Fibroblast of lung (primary cell): ENCODE data around the gene CIB4. TPM values are rescaled to one million over a fixed set of nuclear protein-coding genes. Genes with fewer than 3 reads are reported as not detected.

Experiments
- DNase-seq, 2 donors: peaks; one replicate each; pipeline versions ENCODE4 v3.0.0 to v3.0.0-alpha.2; 2010; ENCODE audit warnings: low read depth in 2 of 2
- H2AFZ ChIP-seq: 2 replicates; pipeline ENCODE4 v1.5.1; 2012; ENCODE audit warnings: low read length, control low read depth, inconsistent platforms
- H3K27ac ChIP-seq: 2 replicates; pipeline ENCODE4 v1.5.1; 2011; ENCODE audit warnings: low read length, control low read depth; ENCODE audit not compliant: insufficient read depth
- H3K27me3 ChIP-seq: 2 replicates; pipeline ENCODE4 v1.5.1; 2011; ENCODE audit warnings: mild to moderate bottlenecking, low read length; ENCODE audit not compliant: control insufficient read depth, insufficient read depth
- H3K36me3 ChIP-seq: 2 replicates; pipeline ENCODE4 v1.5.1; 2011; ENCODE audit warnings: low read length; ENCODE audit not compliant: control insufficient read depth, insufficient read depth
- H3K4me1 ChIP-seq: 2 replicates; pipeline ENCODE4 v1.5.1; 2011; ENCODE audit warnings: low read length; ENCODE audit not compliant: control insufficient read depth, insufficient read depth; ENCODE audit errors: extremely low read depth
- H3K4me2 ChIP-seq: 2 replicates; pipeline ENCODE4 v1.5.1; 2011; ENCODE audit warnings: low read length, control low read depth; ENCODE audit not compliant: insufficient read depth; ENCODE audit errors: extremely low read depth
- H3K4me3 ChIP-seq, 4 experiments: fragments of 200-600 bp in 1 of 4; sonication (generic) in 1 of 4; replicated peaks in 1 of 4; 2 replicates each; pipeline ENCODE4 v1.5.1; 2011 to 2016; ENCODE audit warnings: low read length in 4 of 4, low read depth in 3 of 4, mild to moderate bottlenecking in 3 of 4, control low read depth in 2 of 4, inconsistent platforms in 1 of 4, mixed read lengths in 1 of 4; ENCODE audit not compliant: insufficient read depth in 1 of 4; ENCODE audit errors: control extremely low read depth in 1 of 4
- H3K79me2 ChIP-seq: 2 replicates; pipeline ENCODE4 v1.5.1; 2012; ENCODE audit warnings: mild to moderate bottlenecking, low read length, inconsistent platforms; ENCODE audit not compliant: control insufficient read depth, insufficient read depth
- H3K9ac ChIP-seq: 2 replicates; pipeline ENCODE4 v1.5.1; 2011; ENCODE audit warnings: mild to moderate bottlenecking, low read length, control low read depth; ENCODE audit not compliant: insufficient read depth
- H3K9me3 ChIP-seq: 2 replicates; pipeline ENCODE4 v1.5.1; 2012; ENCODE audit warnings: low read depth, low read length; ENCODE audit not compliant: control insufficient read depth, insufficient read depth
- H4K20me1 ChIP-seq: 2 replicates; pipeline ENCODE4 v1.5.1; 2011; ENCODE audit warnings: low read length; ENCODE audit not compliant: control insufficient read depth, insufficient read depth; ENCODE audit errors: extremely low read depth
- CTCF ChIP-seq, 2 donors: IDR thresholded peaks in 1 of 2; conservative IDR thresholded peaks in 1 of 2; 1 replicate in 1 of 2; 2 replicates in 1 of 2; pipeline ENCODE4 v1.5.1; 2011 to 2012; ENCODE audit warnings: low read length in 2 of 2, control low read depth in 1 of 2, inconsistent platforms in 1 of 2, low read depth in 1 of 2, mild to moderate bottlenecking in 1 of 2
- EZH2 ChIP-seq: IDR thresholded peaks from 2 replicates; pipeline ENCODE4 v1.5.1; 2012; ENCODE audit warnings: low read length, control low read depth, mild to moderate bottlenecking; ENCODE audit errors: missing control alignments
- polyA plus RNA-seq, 2 donors: library from polyadenylated mRNA; depleted of rRNA in 1 of 2; stranded (reverse) in 1 of 2; unstranded in 1 of 2; fragments of >200 nt; gene quantifications; 2 replicates each; pipeline ENCODE4 v1.2.1, GENCODE V29; 2011 to 2012; ENCODE audit warnings: missing spikeins in 1 of 2
- total RNA-seq: library from RNA; depleted of rRNA; stranded (reverse); fragments of >200 nt; gene quantifications from 2 replicates; pipeline ENCODE4 v1.2.1, GENCODE V29; 2014

Gene CIB4
- total and polyA plus RNA-seq, 2 donors (not counting 1 experiment from before 2014, with no cell fraction given): not detected

- Histone ChIP-seq H3K36me3 (no peaks in the 10 kb centered on the region), H3K9me3 (no peaks in the 10 kb centered on the region), H3K79me2 (no peaks in the 10 kb centered on the region), H3K27me3 (peaks cover 7% of the 10 kb centered on the region), H3K4me2 (no peak overlapping the region), H3K4me1 (no peaks in the 10 kb centered on the region), H3K9ac (no peak overlapping the region), H3K4me3 (no peak overlapping the region), H4K20me1 (no peaks in the 10 kb centered on the region), H2AFZ (no peak overlapping the region), H3K27ac (no peak overlapping the region)
- no peak for DNase-seq
- TF ChIP-seq CTCF (conservative IDR thresholded peaks at IDR 0.05 in 1 of 2, IDR thresholded peaks at IDR 0.05 in 1 of 2; ENCODE audit: low read depth in 1 of 2, low read length in 2 of 2) (no peak), EZH2 (no peak)
Observed at GRCh38 chr2:26682155-26682554, 41.0 kb upstream of the CIB4 start.

GRCh38 chr2:26681656-26682055 lies 40.5 kb upstream of the CIB4 start:
- Histone ChIP-seq H3K4me3 (no peak overlapping the region), H3K9ac (no peak overlapping the region), H3K27ac (no peak overlapping the region), H4K20me1 (no peaks in the 10 kb centered on the region), H3K27me3 (peaks cover 7% of the 10 kb centered on the region), H2AFZ (no peak overlapping the region), H3K36me3 (no peaks in the 10 kb centered on the region), H3K4me2 (no peak overlapping the region), H3K79me2 (no peaks in the 10 kb centered on the region), H3K4me1 (no peaks in the 10 kb centered on the region), H3K9me3 (no peaks in the 10 kb centered on the region)
- DNase-seq: no peak
- no peak for TF ChIP-seq EZH2
- TF ChIP-seq CTCF (conservative IDR thresholded peaks at IDR 0.05 in 1 of 2, IDR thresholded peaks at IDR 0.05 in 1 of 2; ENCODE audit: low read depth in 1 of 2, low read length in 2 of 2): no peak

- Histone ChIP-seq H2AFZ (no peak overlapping the region), H3K4me3 (no peak overlapping the region), H3K4me2 (no peak overlapping the region), H4K20me1 (no peaks in the 10 kb centered on the region), H3K9ac (no peak overlapping the region), H3K79me2 (no peaks in the 10 kb centered on the region), H3K27ac (no peak overlapping the region), H3K36me3 (no peaks in the 10 kb centered on the region), H3K9me3 (no peaks in the 10 kb centered on the region), H3K4me1 (no peaks in the 10 kb centered on the region), H3K27me3 (peaks cover 7% of the 10 kb centered on the region)
- DNase-seq: no peak
- TF ChIP-seq CTCF (conservative IDR thresholded peaks at IDR 0.05 in 1 of 2, IDR thresholded peaks at IDR 0.05 in 1 of 2; ENCODE audit: low read depth in 1 of 2, low read length in 2 of 2): no peak
- no peak for TF ChIP-seq EZH2
Observed at GRCh38 chr2:26679867-26680266, 38.7 kb upstream of the CIB4 start.
